Lower leg skin (tissue), 3 donors: Measurements from ENCODE around the gene SRRM2.

Experiments used
- POLR2A ChIP-seq, 2 donors: fragments of 450-650 bp; IDR thresholded peaks; one replicate each; pipeline ENCODE4 v1.6.1; 2016 to 2017; ENCODE audit warnings: antibody characterized with exemption in 2 of 2, mild to moderate bottlenecking in 1 of 2, moderate library complexity in 1 of 2
- TF ChIP-seq, protein P1 (sequence below), 3 donors: fragments of 450-650 bp; IDR thresholded peaks; one replicate each; pipeline ENCODE4 v1.5.1; 2016; ENCODE audit warnings: antibody characterized with exemption in 3 of 3, mild to moderate bottlenecking in 3 of 3, moderate library complexity in 2 of 3

DNA sequence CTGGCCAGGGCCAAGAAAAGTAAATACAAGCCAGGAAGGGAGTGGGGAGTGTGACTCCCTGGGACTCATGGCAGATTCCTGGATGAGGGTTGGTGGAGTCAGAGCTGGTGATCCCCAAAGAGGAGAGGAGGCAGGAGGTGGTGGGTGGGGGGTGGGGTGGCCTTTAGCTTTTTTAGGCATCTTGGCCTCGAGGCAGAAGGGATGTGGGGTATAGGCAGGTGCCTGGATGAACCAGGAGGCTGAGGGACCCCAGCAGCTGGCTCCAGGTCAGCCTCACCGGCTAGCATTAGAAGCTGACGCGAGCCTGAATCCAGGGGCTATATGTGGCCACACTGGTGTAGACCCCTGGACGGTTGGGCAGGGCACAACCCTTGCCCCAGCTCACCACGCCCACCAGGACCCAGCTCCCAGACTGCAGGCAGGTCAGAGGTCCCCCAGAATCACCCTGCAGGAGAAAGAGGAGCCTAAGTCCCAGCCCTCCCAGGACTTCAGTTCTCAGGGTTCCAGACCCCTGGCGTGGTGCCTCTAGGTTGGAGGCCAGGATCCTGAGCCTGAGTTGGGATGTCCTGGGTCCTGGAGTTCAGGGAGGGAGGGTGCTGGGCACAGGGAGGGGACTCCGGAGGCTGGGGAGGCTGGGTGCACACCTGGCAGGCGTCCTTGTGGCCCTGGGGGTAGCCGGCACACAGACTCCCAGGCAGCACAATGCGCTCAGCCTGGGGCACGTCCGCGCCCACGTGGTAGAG is 32.1 kb downstream of the SRRM2 start:
- TF ChIP-seq, protein P1, sequence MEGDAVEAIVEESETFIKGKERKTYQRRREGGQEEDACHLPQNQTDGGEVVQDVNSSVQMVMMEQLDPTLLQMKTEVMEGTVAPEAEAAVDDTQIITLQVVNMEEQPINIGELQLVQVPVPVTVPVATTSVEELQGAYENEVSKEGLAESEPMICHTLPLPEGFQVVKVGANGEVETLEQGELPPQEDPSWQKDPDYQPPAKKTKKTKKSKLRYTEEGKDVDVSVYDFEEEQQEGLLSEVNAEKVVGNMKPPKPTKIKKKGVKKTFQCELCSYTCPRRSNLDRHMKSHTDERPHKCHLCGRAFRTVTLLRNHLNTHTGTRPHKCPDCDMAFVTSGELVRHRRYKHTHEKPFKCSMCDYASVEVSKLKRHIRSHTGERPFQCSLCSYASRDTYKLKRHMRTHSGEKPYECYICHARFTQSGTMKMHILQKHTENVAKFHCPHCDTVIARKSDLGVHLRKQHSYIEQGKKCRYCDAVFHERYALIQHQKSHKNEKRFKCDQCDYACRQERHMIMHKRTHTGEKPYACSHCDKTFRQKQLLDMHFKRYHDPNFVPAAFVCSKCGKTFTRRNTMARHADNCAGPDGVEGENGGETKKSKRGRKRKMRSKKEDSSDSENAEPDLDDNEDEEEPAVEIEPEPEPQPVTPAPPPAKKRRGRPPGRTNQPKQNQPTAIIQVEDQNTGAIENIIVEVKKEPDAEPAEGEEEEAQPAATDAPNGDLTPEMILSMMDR (IDR thresholded peaks at IDR 0.05) = no peak
- TF ChIP-seq POLR2A (IDR thresholded peaks at IDR 0.05) = no peak
